ENCODE data around the gene WDFY3.

Gene WDFY3

DNA sequence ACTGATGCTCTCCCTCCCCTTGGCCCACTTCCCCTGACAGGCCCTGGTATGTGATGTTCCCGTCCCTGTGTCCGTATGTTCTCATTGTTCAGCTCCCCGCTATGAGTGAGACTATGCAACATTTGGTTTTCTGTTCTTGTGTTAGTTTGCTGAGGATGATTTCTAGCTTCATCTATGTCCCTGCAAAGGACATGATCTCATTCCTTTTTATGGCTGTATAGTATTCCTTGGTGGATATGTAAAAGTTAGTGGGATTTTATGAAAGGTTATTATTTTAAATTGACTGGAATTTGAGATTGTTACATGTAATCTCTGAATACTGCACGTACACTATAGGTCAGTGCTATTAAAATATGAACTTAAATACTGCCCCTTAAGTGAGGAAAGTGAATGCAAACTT, 184.0 kb downstream of the WDFY3 start:
- Histone ChIP-seq H3K27me3 (ENCODE audit: insufficient read depth, low read length) (no peaks in the 10 kb centered on the region), H2AFZ (ENCODE audit: low read depth, low read length) (no peak overlapping the region), H3K36me3 (ENCODE audit: insufficient read depth, low read length) (peaks cover 85% of the 10 kb centered on the region)

DNA sequence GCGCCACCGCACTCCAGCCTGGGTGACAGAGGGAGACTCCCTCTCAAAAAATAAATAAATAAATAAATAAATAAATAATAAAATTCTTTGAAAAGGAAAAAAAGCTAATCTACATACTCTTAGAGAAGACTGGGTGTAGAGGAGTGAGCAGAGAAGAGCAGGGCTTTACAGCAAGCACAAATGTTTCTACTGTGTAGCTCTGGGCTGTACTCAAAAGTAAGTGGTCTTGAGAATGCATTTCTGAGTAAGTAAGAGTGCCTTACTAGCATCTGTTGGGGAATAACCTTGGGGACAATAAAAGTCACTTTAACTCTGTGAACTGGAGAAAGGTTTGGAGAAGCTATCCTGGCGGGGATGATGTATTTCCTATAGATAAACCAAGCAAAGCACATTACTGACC, 185.8 kb downstream of the WDFY3 start:
- no peak overlapping the region for H3K4me3 ChIP-seq (ENCODE audit: low read length)
- no peaks in the 10 kb centered on the region for H3K9me3 ChIP-seq (ENCODE audit: low read length)
- no peak overlapping the region for H2AFZ ChIP-seq (ENCODE audit: low read depth, low read length)
- peaks cover 86% of the 10 kb centered on the region for H3K36me3 ChIP-seq (ENCODE audit: insufficient read depth, low read length)
- H3K4me1 ChIP-seq (ENCODE audit: insufficient read depth, low read length), result no peaks in the 10 kb centered on the region
- no peaks in the 10 kb centered on the region for H3K27me3 ChIP-seq (ENCODE audit: insufficient read depth, low read length)

More for the DNA sequence above, 184.0 kb downstream of the WDFY3 start:
- Histone ChIP-seq H3K4me3 (ENCODE audit: low read length) (no peak overlapping the region), H3K4me1 (ENCODE audit: insufficient read depth, low read length) (no peaks in the 10 kb centered on the region), H3K9me3 (ENCODE audit: low read length) (no peaks in the 10 kb centered on the region)

DNA sequence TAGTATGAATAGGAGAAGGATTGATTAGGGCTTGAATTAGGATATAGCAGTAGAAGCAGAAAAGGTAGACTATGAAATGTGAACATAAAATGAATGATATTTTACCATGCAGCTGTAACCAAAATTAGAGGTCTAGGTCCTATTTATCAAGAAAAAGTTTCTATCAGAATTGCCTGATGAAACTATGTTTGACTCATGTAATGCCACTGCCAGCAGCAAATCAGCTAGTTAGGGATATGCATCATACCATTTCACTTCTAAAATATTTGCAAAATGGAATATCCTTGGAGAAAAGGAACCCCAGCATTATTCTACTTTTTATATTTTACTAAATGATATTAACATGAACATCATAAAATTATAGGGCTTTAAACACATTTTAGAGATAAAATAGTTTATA, 188.4 kb downstream of the WDFY3 start:
- H3K4me3 ChIP-seq (ENCODE audit: low read length), result no peak overlapping the region
- no peaks in the 10 kb centered on the region for H3K4me1 ChIP-seq (ENCODE audit: insufficient read depth, low read length)
- no peaks in the 10 kb centered on the region for H3K27me3 ChIP-seq (ENCODE audit: insufficient read depth, low read length)
- no peak overlapping the region for H2AFZ ChIP-seq (ENCODE audit: low read depth, low read length)
- no peaks in the 10 kb centered on the region for H3K9me3 ChIP-seq (ENCODE audit: low read length)
- peaks cover 84% of the 10 kb centered on the region for H3K36me3 ChIP-seq (ENCODE audit: insufficient read depth, low read length)

DNA sequence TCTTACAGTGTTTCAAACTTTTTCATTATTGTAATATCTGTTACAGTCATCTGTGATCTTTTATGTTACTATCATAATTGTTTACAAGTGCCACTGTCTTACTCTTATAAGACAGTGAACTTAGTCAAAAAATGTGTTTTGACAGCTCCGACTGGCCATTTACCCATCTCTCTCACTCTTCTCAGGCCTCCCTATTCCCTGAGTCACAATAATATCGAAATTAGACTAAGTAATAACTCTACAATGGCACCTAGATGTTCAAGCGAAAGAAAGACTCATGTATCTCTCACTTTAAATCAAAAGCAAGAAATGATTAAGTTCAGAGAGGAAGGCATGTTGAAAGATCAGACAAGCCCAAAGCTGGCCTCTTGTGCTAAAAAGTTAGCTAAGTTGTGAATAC, 199.3 kb downstream of the WDFY3 start:
- Histone ChIP-seq H3K9me3 (ENCODE audit: low read length) (no peaks in the 10 kb centered on the region), H3K27me3 (ENCODE audit: insufficient read depth, low read length) (no peaks in the 10 kb centered on the region), H3K4me1 (ENCODE audit: insufficient read depth, low read length) (no peaks in the 10 kb centered on the region), H3K36me3 (ENCODE audit: insufficient read depth, low read length) (peaks cover 21% of the 10 kb centered on the region), H2AFZ (ENCODE audit: low read depth, low read length) (no peak overlapping the region), H3K4me3 (ENCODE audit: low read length) (no peak overlapping the region)

DNA sequence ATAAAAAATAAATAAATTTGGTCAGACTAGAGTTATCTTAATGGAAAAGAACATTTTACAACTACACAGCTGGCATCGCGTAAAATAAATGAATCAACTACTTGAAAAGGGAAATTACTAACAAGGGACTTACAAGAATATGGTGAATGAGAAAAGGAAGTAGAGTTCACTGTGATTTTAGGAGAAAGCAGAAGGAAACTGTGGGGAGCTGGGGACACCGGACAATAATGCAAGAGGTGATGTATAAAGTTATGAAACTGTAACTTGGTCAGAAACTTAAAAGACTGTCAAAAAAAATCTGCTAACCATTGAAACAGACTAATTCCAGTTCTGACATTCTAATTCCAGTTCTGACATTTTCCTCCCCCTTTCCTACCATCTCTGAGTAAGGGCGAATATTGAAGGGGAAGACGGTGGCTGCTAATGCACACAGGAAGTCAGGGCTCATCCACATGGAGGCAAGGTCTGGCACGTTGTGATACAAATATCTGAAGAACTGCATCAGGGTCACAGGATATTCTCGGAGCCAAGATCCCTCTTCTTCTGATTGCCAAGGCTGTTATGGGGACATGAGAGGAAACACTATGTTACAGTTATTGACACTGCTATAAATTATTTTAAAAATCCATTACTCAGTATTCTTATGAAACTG, 213.0 kb downstream of the WDFY3 start:
- H3K36me3 ChIP-seq (ENCODE audit: insufficient read depth, low read length), result peaks cover 64% of the 10 kb centered on the region
- no peaks in the 10 kb centered on the region for H3K9me3 ChIP-seq (ENCODE audit: low read length)
- no peaks in the 10 kb centered on the region for H3K27me3 ChIP-seq (ENCODE audit: insufficient read depth, low read length)
- H3K4me3 ChIP-seq (ENCODE audit: low read length), result no peak overlapping the region
- H3K4me1 ChIP-seq (ENCODE audit: insufficient read depth, low read length), result no peaks in the 10 kb centered on the region
- H2AFZ ChIP-seq (ENCODE audit: low read depth, low read length), result no peak overlapping the region

DNA sequence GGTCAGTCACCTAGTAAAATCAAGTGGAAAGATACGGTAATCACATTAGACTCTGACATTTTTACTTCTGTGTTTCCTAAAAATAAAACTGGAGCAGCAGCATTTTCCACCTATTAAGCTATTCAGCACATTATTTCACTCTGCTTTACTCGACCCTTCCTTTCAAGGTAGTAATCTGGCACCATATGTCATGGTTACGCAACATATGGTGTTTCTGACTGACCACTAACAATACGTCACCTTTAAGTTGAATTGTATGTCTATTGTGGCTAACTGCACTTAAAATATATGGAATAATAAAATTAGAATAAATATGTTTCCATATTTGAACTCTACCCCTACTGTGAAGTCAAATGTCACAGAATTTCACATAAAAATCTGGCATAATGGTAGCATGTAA, 214.8 kb downstream of the WDFY3 start:
- Histone ChIP-seq H3K27me3 (ENCODE audit: insufficient read depth, low read length) (no peaks in the 10 kb centered on the region), H3K36me3 (ENCODE audit: insufficient read depth, low read length) (peaks cover 76% of the 10 kb centered on the region)

DNA sequence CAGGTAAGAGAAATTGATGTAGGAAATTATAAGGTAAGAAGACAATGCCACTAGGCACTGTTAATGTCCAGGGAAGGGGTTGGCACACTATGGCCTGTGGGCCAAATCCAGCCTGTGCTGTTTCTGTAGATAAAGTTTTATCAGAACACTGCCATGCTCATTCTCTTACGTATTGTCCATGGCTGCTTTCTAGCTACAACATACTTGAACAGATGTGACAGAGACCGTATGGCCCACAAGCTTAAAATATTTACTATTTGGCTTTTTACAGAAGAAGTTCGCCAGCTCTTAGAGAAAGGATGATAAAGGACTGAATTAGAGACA, 215.6 kb downstream of the WDFY3 start:
- no peak overlapping the region for H2AFZ ChIP-seq (ENCODE audit: low read depth, low read length)
- H3K27me3 ChIP-seq (ENCODE audit: insufficient read depth, low read length), result no peaks in the 10 kb centered on the region
- H3K4me1 ChIP-seq (ENCODE audit: insufficient read depth, low read length), result no peaks in the 10 kb centered on the region
- peaks cover 75% of the 10 kb centered on the region for H3K36me3 ChIP-seq (ENCODE audit: insufficient read depth, low read length)
- H3K4me3 ChIP-seq (ENCODE audit: low read length), result no peak overlapping the region
- H3K9me3 ChIP-seq (ENCODE audit: low read length), result no peaks in the 10 kb centered on the region

More for the DNA sequence above, 214.8 kb downstream of the WDFY3 start:
- H3K9me3 ChIP-seq (ENCODE audit: low read length), result no peaks in the 10 kb centered on the region
- H3K4me3 ChIP-seq (ENCODE audit: low read length), result no peak overlapping the region
- no peak overlapping the region for H2AFZ ChIP-seq (ENCODE audit: low read depth, low read length)
- no peaks in the 10 kb centered on the region for H3K4me1 ChIP-seq (ENCODE audit: insufficient read depth, low read length)

DNA sequence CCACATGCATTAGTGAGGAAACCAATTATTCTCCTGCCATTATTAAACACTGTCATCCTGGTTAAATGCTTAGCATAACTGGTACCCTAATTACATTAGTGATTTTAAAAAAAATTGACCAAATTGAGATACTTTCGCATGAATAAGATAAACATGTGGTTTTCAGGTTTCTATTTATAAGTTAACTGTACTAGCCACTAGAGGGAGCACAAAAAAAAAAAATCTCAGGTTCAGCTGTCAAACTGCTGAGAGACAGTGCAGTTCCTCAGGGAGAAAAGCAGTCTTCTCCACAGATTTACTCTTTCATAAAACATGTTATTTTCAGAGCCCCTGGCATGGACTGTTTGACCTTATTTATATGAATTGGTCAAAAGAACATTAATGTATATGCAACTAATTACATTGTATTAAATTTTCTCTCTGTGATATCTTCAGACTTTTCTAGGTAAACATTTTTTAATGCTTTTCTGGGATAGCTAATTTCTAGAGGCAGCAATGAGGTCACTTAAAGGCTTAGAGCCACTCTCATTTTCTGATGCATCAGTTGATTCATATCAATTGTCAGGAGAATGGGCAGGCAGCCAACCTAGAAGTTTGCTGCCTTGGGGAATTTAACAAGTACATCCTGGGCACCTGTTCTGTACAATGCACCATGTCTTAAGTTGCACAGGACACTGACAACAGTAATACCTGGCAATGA, 216.1 kb downstream of the WDFY3 start:
- H2AFZ ChIP-seq (ENCODE audit: low read depth, low read length), result no peak overlapping the region
- H3K36me3 ChIP-seq (ENCODE audit: insufficient read depth, low read length), result peaks cover 78% of the 10 kb centered on the region
- H3K4me3 ChIP-seq (ENCODE audit: low read length), result no peak overlapping the region
- no peaks in the 10 kb centered on the region for H3K9me3 ChIP-seq (ENCODE audit: low read length)
- no peaks in the 10 kb centered on the region for H3K4me1 ChIP-seq (ENCODE audit: insufficient read depth, low read length)
- no peaks in the 10 kb centered on the region for H3K27me3 ChIP-seq (ENCODE audit: insufficient read depth, low read length)

DNA sequence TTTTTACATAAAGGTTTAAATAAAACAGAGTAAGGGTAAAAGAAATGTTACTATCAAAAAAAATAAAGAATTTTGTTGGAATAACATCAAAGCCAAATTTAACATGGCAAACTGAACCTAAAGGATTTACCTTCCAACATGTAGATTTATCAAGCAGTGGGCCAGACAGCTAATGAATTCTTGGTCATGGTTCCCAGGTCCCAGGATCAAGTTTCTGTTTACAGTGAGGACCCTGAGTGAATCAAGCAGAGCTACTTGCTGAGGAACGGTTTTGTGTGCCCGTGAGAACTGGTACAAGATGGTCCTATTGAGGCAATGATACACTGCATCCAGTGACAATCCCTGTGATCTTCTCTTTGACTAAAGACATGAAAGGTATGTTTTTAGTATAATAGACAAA, 226.4 kb downstream of the WDFY3 start:
- H3K9me3 ChIP-seq (ENCODE audit: low read length), result no peaks in the 10 kb centered on the region
- H2AFZ ChIP-seq (ENCODE audit: low read depth, low read length), result no peak overlapping the region
- H3K27me3 ChIP-seq (ENCODE audit: insufficient read depth, low read length), result no peaks in the 10 kb centered on the region
- no peaks in the 10 kb centered on the region for H3K4me1 ChIP-seq (ENCODE audit: insufficient read depth, low read length)
- peaks cover 76% of the 10 kb centered on the region for H3K36me3 ChIP-seq (ENCODE audit: insufficient read depth, low read length)
- no peak overlapping the region for H3K4me3 ChIP-seq (ENCODE audit: low read length)

DNA sequence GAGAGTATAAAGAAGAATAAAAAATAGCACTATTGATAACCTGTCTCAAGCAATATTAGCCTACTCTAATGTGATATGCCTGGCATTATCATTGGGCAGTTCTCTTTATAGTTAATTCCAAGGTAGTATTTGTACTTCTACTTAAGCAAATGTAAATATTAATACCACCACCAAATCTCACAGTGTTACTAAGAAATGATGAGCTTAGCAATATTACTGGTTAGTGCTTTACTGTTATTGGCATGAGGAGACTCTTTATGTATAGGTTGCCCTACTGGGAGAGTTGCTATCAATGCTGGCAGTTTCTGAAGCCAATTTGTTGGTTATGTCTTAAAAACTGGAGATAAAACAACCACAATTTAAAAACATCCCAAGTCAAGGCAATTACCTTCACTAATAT, 227.9 kb downstream of the WDFY3 start:
- peaks cover 79% of the 10 kb centered on the region for H3K36me3 ChIP-seq (ENCODE audit: insufficient read depth, low read length)

DNA sequence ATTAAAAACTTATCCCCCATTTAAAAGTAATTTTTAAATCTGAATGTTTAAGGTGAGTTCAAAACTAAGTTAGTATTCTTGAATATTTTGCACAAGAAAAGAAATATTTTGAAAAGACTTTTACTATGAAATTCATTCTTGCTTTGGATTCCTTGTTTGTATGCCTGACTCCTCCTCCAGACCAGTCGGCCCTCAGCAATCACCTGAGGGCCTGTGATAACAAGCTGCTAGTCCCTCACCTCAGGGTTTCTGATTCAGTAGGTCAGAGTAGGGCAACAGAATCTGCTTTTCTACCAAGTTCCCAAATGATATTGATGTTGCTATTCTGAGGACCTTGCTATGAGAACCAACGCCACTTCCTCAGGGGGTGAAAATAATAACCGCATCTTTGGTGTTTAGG, 228.8 kb downstream of the WDFY3 start:
- Histone ChIP-seq H3K9me3 (ENCODE audit: low read length) (no peaks in the 10 kb centered on the region), H3K4me3 (ENCODE audit: low read length) (no peak overlapping the region), H3K4me1 (ENCODE audit: insufficient read depth, low read length) (no peaks in the 10 kb centered on the region), H2AFZ (ENCODE audit: low read depth, low read length) (no peak overlapping the region), H3K36me3 (ENCODE audit: insufficient read depth, low read length) (peaks cover 80% of the 10 kb centered on the region), H3K27me3 (ENCODE audit: insufficient read depth, low read length) (no peaks in the 10 kb centered on the region)

More for the DNA sequence above, 227.9 kb downstream of the WDFY3 start:
- Histone ChIP-seq H2AFZ (ENCODE audit: low read depth, low read length) (no peak overlapping the region), H3K4me1 (ENCODE audit: insufficient read depth, low read length) (no peaks in the 10 kb centered on the region), H3K9me3 (ENCODE audit: low read length) (no peaks in the 10 kb centered on the region), H3K27me3 (ENCODE audit: insufficient read depth, low read length) (no peaks in the 10 kb centered on the region), H3K4me3 (ENCODE audit: low read length) (no peak overlapping the region)

DNA sequence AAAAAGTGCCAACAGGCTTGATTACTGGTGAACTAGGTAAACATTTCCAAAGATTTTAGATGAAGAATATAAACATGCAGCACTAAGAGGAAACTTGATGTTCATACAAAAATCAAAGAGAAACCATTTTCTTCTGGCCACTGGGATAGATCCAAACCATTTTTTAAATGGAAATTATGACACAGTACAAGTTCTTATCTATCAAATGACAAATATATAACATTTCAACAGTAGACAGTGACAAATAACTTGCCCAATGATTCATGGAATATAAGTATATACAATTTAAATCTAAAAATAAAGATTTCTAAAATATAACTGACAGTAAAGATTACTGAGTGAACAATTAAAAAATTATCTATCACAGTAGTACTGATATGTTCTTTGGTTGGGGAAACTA, 232.5 kb downstream of the WDFY3 start:
- no peaks in the 10 kb centered on the region for H3K27me3 ChIP-seq (ENCODE audit: insufficient read depth, low read length)
- peaks cover 73% of the 10 kb centered on the region for H3K36me3 ChIP-seq (ENCODE audit: insufficient read depth, low read length)
- no peak overlapping the region for H3K4me3 ChIP-seq (ENCODE audit: low read length)
- H3K4me1 ChIP-seq (ENCODE audit: insufficient read depth, low read length), result no peaks in the 10 kb centered on the region
- no peaks in the 10 kb centered on the region for H3K9me3 ChIP-seq (ENCODE audit: low read length)
- no peak overlapping the region for H2AFZ ChIP-seq (ENCODE audit: low read depth, low read length)

DNA sequence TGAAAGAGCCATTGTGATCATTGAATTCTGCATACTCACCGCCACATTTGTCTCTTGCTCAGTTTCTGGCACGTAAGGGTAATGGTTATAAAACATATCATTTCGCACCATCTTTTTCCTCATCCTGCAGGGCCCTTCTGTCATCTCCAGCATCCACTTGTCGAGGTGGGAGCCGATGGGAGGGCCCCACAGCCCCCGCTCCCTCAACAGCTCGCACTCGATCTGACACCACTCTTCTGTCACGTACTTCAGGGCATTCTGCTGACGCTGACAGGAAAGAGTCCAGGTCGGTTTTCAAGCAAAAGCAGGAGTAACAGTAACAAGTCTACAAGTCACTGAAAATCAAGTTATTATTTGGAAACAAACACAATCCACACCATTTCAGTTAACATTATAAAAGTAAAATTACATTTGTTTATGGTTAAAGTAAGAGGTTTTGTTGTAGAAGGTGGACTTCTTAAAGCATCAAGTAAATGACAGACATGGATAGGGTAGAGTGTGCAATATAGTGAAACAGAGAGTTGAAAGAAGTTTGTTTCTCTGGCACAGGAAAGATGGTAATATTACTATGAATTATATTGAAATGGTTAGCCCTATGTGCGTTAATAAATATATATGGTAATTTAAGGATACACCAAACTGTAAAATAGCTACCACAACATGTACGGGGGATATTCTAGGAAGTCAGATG, 233.0 kb downstream of the WDFY3 start:
- peaks cover 68% of the 10 kb centered on the region for H3K36me3 ChIP-seq (ENCODE audit: insufficient read depth, low read length)
- H3K27me3 ChIP-seq (ENCODE audit: insufficient read depth, low read length), result no peaks in the 10 kb centered on the region
- H3K9me3 ChIP-seq (ENCODE audit: low read length), result no peaks in the 10 kb centered on the region
- no peaks in the 10 kb centered on the region for H3K4me1 ChIP-seq (ENCODE audit: insufficient read depth, low read length)
- H3K4me3 ChIP-seq (ENCODE audit: low read length), result no peak overlapping the region
- H2AFZ ChIP-seq (ENCODE audit: low read depth, low read length), result no peak overlapping the region

All from neuron (in vitro differentiated cells).